Endometrium (tissue), 2 donors: ENCODE results near the gene MDM2.
"Not testable (repeated sequence)": the region's sequence is repeated elsewhere in the genome, so short reads cannot be mapped to it uniquely, and the experiment has no call there.

Experiments
- FAIRE-seq: peaks from 2 replicates; lab custom pipeline; 2012; peaks lifted over from hg19 to GRCh38; lab: Jason Lieb, UNC
- donor health status: control.
- donor health status: control.

MDM2 gene

GRCh38 chr12:68827895-68828671 lies 20.1 kb downstream of the MDM2 start:
- no peak for FAIRE-seq

- no peak for FAIRE-seq
Observed at GRCh38 chr12:68828672-68829068, 20.7 kb downstream of the MDM2 start.

- no peak for FAIRE-seq
Observed at GRCh38 chr12:68831272-68831671, 23.3 kb downstream of the MDM2 start.

GRCh38 chr12:68831751-68832503 lies 23.9 kb downstream of the MDM2 start:
- FAIRE-seq, result no peak

GRCh38 chr12:68832504-68832867 lies 24.5 kb downstream of the MDM2 start:
- FAIRE-seq, result no peak

GRCh38 chr12:68833508-68833907 lies 25.5 kb downstream of the MDM2 start:
- no peak for FAIRE-seq

- FAIRE-seq, result no peak
Observed at GRCh38 chr12:68835333-68835908, 27.4 kb downstream of the MDM2 start.

GRCh38 chr12:68837215-68837614 lies 29.2 kb downstream of the MDM2 start:
- no peak for FAIRE-seq

- FAIRE-seq, result no peak
Observed at GRCh38 chr12:68838046-68838886, 30.3 kb downstream of the MDM2 start.

GRCh38 chr12:68839183-68840147 lies 31.5 kb downstream of the MDM2 start:
- FAIRE-seq, result no peak

GRCh38 chr12:68841175-68841574 lies 33.2 kb downstream of the MDM2 start:
- FAIRE-seq, result not testable (repeated sequence)

GRCh38 chr12:68841717-68842116 lies 33.7 kb downstream of the MDM2 start:
- FAIRE-seq, result no peak

- no peak for FAIRE-seq
Observed at GRCh38 chr12:68842123-68842522, 34.1 kb downstream of the MDM2 start.

GRCh38 chr12:68842784-68843567 lies 35.0 kb downstream of the MDM2 start:
- no peak for FAIRE-seq

GRCh38 chr12:68844318-68844745 lies 36.4 kb downstream of the MDM2 start:
- FAIRE-seq, result no peak

GRCh38 chr12:68844788-68845695 lies 37.1 kb downstream of the MDM2 start:
- FAIRE-seq, result no peak

GRCh38 chr12:68846811-68847210 lies 38.8 kb downstream of the MDM2 start:
- FAIRE-seq, result no peak

- FAIRE-seq, result no peak
Observed at GRCh38 chr12:68850390-68850789, 42.4 kb downstream of the MDM2 start.
